SK-N-SH (cell line): ENCODE data around the gene ENPEP. TPM values are rescaled to one million over a fixed set of nuclear protein-coding genes. Genes with fewer than 3 reads are reported as not detected.

Experiments used
- CTCF ChIA-PET: fragments of 300-600, 350-600 bp; formaldehyde crosslinking; extraction: SDS; loops from one replicate; lab custom pipeline; 2021; lab: Yijun Ruan, JAX
- POLR2A ChIA-PET: fragments of 350-600 bp; sonication (Branson Sonifier 250); formaldehyde crosslinking; extraction: SDS; loops from one replicate; lab custom pipeline; 2020; ENCODE audit warnings: antibody characterized with exemption, inconsistent platforms; lab: Yijun Ruan, JAX
- DNase-seq: peaks from one replicate; pipeline ENCODE4 v3.0.0; 2012
- H2AFZ ChIP-seq: fragments of 200-600 bp; sonication (generic); 2 replicates; pipeline ENCODE4 v1.8.1; 2016; ENCODE audit warnings: antibody characterized with exemption, mild to moderate bottlenecking, low read depth
- H3F3A ChIP-seq: fragments of 200-600 bp; sonication (generic); replicated peaks from 2 replicates; pipeline ENCODE3; 2016; ENCODE audit warnings: antibody characterized with exemption, mild to moderate bottlenecking; ENCODE audit not compliant: insufficient read depth
- H3K27ac ChIP-seq, 2 experiments: fragments of 200-500 bp in 1 of 2; fragments of 200-600 bp in 1 of 2; sonication (Bioruptor generic) in 1 of 2; sonication (generic), shearing (Covaris generic) in 1 of 2; 2 replicates each; pipeline versions ENCODE4 v1.5.1 to v1.6.1; 2014 to 2016; ENCODE audit warnings: low read depth in 2 of 2, inconsistent platforms in 1 of 2, low read length in 1 of 2, mild to moderate bottlenecking in 1 of 2, mixed read lengths in 1 of 2
- H3K27me3 ChIP-seq: fragments of 200-600 bp; sonication (generic), shearing (Covaris generic); 2 replicates; pipeline ENCODE4 v1.6.1; 2016; ENCODE audit warnings: mixed run types; ENCODE audit not compliant: insufficient read depth
- H3K36me3 ChIP-seq, 2 experiments: fragments of 200-500 bp in 1 of 2; fragments of 200-600 bp in 1 of 2; sonication (Bioruptor generic) in 1 of 2; sonication (generic) in 1 of 2; replicated peaks in 1 of 2; 2 replicates each; pipeline versions ENCODE3 to v1.5.1; 2014 to 2016; ENCODE audit warnings: low read length in 1 of 2, mild to moderate bottlenecking in 1 of 2; ENCODE audit not compliant: insufficient read depth in 2 of 2, control insufficient read depth in 1 of 2
- H3K4me1 ChIP-seq, 2 experiments: fragments of 200-500 bp in 1 of 2; fragments of 200-600 bp in 1 of 2; sonication (Bioruptor generic) in 1 of 2; sonication (generic), shearing (Covaris generic) in 1 of 2; 2 replicates each; pipeline versions ENCODE4 v1.5.1 to v1.6.1; 2014 to 2016; ENCODE audit warnings: low read depth in 1 of 2, low read length in 1 of 2, mixed run types in 1 of 2; ENCODE audit not compliant: insufficient read depth in 2 of 2, control insufficient read depth in 1 of 2
- H3K4me2 ChIP-seq: fragments of 200-600 bp; sonication (generic), shearing (Covaris generic); 2 replicates; pipeline ENCODE4 v1.6.1; 2017; ENCODE audit warnings: mixed run types
- H3K4me3 ChIP-seq, 2 experiments: fragments of 200-500 bp in 1 of 2; fragments of 200-600 bp in 1 of 2; sonication (Bioruptor generic) in 1 of 2; sonication (generic), shearing (Covaris generic) in 1 of 2; 2 replicates each; pipeline versions ENCODE4 v1.5.1 to v1.8.1; 2014 to 2016; ENCODE audit warnings: low read depth in 2 of 2, inconsistent platforms in 1 of 2, low read length in 1 of 2, mild to moderate bottlenecking in 1 of 2, mixed read lengths in 1 of 2, moderate library complexity in 1 of 2
- H3K79me2 ChIP-seq: fragments of 200-600 bp; sonication (generic); 2 replicates; pipeline ENCODE4 v1.8.1; 2017; ENCODE audit warnings: mild to moderate bottlenecking; ENCODE audit not compliant: insufficient read depth
- H3K9ac ChIP-seq: fragments of 200-600 bp; sonication (generic); 2 replicates; pipeline ENCODE4 v1.6.1; 2017; ENCODE audit warnings: mixed run types
- H3K9me2 ChIP-seq: fragments of 200-600 bp; sonication (generic); 2 replicates; pipeline ENCODE4 v1.6.1; 2017; ENCODE audit warnings: mixed run types
- H3K9me3 ChIP-seq: fragments of 200-600 bp; sonication (generic); 2 replicates; pipeline ENCODE4 v1.6.1; 2017; ENCODE audit warnings: mixed run types, mild to moderate bottlenecking, moderate library complexity
- H4K20me1 ChIP-seq: fragments of 200-600 bp; sonication (generic); 2 replicates; pipeline ENCODE4 v1.6.1; 2017; ENCODE audit warnings: mild to moderate bottlenecking, mixed run types; ENCODE audit not compliant: insufficient read depth
- CHD2 ChIP-seq: fragments of 150-350 bp; IDR thresholded peaks from 2 replicates; pipeline ENCODE4 v1.6.1; 2018; ENCODE audit warnings: low read length; ENCODE audit not compliant: partially characterized antibody
- EZH2phosphoT487 ChIP-seq: fragments of 200-600 bp; sonication (generic); IDR thresholded peaks from 2 replicates; pipeline ENCODE4 v1.6.1; 2017; ENCODE audit warnings: low read depth, mixed run types, mild to moderate bottlenecking, antibody characterized with exemption, moderate library complexity, borderline replicate concordance
- FOSL2 ChIP-seq: IDR thresholded peaks from 2 replicates; pipeline ENCODE4 v1.4.0; 2012; ENCODE audit warnings: low read depth, mild to moderate bottlenecking, moderate library complexity, borderline replicate concordance
- FOXM1 ChIP-seq: IDR thresholded peaks from 2 replicates; pipeline ENCODE4 v1.4.0; 2012; ENCODE audit warnings: low read depth, mild to moderate bottlenecking
- GATA2 ChIP-seq: sonication (generic); formaldehyde crosslinking; IDR thresholded peaks from 2 replicates; pipeline ENCODE4 v1.5.0; 2020; ENCODE audit warnings: mild to moderate bottlenecking, missing genetic modification reagents
- JUND ChIP-seq: IDR thresholded peaks from 2 replicates; pipeline ENCODE4 v1.4.0; 2012
- MEF2A ChIP-seq: IDR thresholded peaks from 2 replicates; pipeline ENCODE4 v1.4.0; 2012; ENCODE audit warnings: low read depth, borderline replicate concordance
- NFIC ChIP-seq: IDR thresholded peaks from 2 replicates; pipeline ENCODE4 v1.4.0; 2012; ENCODE audit warnings: borderline replicate concordance
- POLR2AphosphoS5 ChIP-seq: IDR thresholded peaks from 2 replicates; pipeline ENCODE4 v1.6.1; 2012; ENCODE audit warnings: low read depth, low read length
- RAD21 ChIP-seq: IDR thresholded peaks from 2 replicates; pipeline ENCODE4 v1.6.1; 2012; ENCODE audit warnings: mild to moderate bottlenecking, low read length
- RFX5 ChIP-seq: IDR thresholded peaks from 2 replicates; pipeline ENCODE4 v1.6.1; 2012; ENCODE audit warnings: mild to moderate bottlenecking, improper control_type of control experiment, low read length
- SIN3A ChIP-seq: IDR thresholded peaks from 2 replicates; pipeline ENCODE4 v1.6.1; 2012; ENCODE audit warnings: low read depth, mild to moderate bottlenecking, low read length, moderate library complexity, borderline replicate concordance
- SMC3 ChIP-seq: IDR thresholded peaks from 2 replicates; pipeline ENCODE4 v1.6.1; 2012; ENCODE audit warnings: low read depth, low read length, improper control_type of control experiment
- TCF12 ChIP-seq: IDR thresholded peaks from 2 replicates; pipeline ENCODE4 v1.4.0; 2012
- TEAD4 ChIP-seq: IDR thresholded peaks from 2 replicates; pipeline ENCODE4 v1.4.0; 2012; ENCODE audit warnings: mild to moderate bottlenecking, borderline replicate concordance; ENCODE audit not compliant: insufficient read depth
- YY1 ChIP-seq: IDR thresholded peaks from 2 replicates; pipeline ENCODE4 v1.4.0; 2012; ENCODE audit warnings: low read depth, mild to moderate bottlenecking
- WGBS: methylation state at CpG from one replicate; pipeline ENCODE4 v1.1.6; 2017; ENCODE audit warnings: low lambda C conversion rate; 5-methylcytosine and 5-hydroxymethylcytosine counted together
- polyA plus RNA-seq, 3 experiments: library from polyadenylated mRNA; depleted of rRNA; stranded (reverse); fragments of >200 nt; gene quantifications; 2 replicates each; pipeline ENCODE4 v1.2.3, GENCODE V29; 2012
- TF ChIP-seq, protein P1 (sequence below): fragments of 200-600 bp; sonication (generic); IDR thresholded peaks from 2 replicates; pipeline ENCODE4 v1.6.1; 2017; ENCODE audit warnings: antibody characterized with exemption, mild to moderate bottlenecking, moderate library complexity
- TF ChIP-seq, protein P2 (sequence below): fragments of 150-350 bp; IDR thresholded peaks from 2 replicates; pipeline ENCODE4 v1.6.1; 2017; ENCODE audit warnings: antibody characterized with exemption, low read length, low read depth, borderline replicate concordance
- TF ChIP-seq, protein P3 (sequence below): IDR thresholded peaks from 2 replicates; pipeline ENCODE4 v1.4.0; 2012; ENCODE audit warnings: low read depth, borderline replicate concordance
- TF ChIP-seq, protein P4 (sequence below): fragments of 150-350 bp; IDR thresholded peaks from 2 replicates; pipeline ENCODE4 v1.6.1; 2016; ENCODE audit warnings: mild to moderate bottlenecking, low read depth, low read length
- TF ChIP-seq, protein P5 (sequence below): IDR thresholded peaks from 2 replicates; pipeline ENCODE4 v1.4.0; 2012; ENCODE audit warnings: low read depth, borderline replicate concordance

Gene ENPEP
- polyA plus RNA-seq, 1 of the 3 experiments (the other 2 are of a cell fraction) = 0.16 TPM

DNA sequence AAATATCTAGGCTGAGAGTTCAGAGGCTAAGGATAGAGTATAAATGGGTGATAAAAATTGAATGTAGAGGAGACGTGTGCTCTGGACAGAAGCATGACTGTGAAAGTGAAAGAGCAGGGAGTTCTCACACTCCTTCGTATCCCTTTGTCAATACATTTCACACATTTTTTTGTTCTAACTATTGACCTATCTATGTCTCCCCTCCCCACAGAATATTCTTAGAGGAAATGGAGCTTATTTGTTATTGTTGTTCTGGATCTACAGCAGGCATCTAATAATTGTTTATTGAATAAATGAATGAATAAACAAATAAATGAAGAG, 57.6 kb downstream of the ENPEP start (continued):
- TF ChIP-seq, protein P1, sequence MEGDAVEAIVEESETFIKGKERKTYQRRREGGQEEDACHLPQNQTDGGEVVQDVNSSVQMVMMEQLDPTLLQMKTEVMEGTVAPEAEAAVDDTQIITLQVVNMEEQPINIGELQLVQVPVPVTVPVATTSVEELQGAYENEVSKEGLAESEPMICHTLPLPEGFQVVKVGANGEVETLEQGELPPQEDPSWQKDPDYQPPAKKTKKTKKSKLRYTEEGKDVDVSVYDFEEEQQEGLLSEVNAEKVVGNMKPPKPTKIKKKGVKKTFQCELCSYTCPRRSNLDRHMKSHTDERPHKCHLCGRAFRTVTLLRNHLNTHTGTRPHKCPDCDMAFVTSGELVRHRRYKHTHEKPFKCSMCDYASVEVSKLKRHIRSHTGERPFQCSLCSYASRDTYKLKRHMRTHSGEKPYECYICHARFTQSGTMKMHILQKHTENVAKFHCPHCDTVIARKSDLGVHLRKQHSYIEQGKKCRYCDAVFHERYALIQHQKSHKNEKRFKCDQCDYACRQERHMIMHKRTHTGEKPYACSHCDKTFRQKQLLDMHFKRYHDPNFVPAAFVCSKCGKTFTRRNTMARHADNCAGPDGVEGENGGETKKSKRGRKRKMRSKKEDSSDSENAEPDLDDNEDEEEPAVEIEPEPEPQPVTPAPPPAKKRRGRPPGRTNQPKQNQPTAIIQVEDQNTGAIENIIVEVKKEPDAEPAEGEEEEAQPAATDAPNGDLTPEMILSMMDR = no peak
- no peak for TF ChIP-seq MEF2A
- TF ChIP-seq EZH2phosphoT487 = no peak
- TF ChIP-seq, protein P2, sequence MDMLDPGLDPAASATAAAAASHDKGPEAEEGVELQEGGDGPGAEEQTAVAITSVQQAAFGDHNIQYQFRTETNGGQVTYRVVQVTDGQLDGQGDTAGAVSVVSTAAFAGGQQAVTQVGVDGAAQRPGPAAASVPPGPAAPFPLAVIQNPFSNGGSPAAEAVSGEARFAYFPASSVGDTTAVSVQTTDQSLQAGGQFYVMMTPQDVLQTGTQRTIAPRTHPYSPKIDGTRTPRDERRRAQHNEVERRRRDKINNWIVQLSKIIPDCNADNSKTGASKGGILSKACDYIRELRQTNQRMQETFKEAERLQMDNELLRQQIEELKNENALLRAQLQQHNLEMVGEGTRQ = no peak
- TF ChIP-seq SMC3 = no peak
- no peak for TF ChIP-seq RFX5
- TF ChIP-seq TCF12 = no peak

DNA sequence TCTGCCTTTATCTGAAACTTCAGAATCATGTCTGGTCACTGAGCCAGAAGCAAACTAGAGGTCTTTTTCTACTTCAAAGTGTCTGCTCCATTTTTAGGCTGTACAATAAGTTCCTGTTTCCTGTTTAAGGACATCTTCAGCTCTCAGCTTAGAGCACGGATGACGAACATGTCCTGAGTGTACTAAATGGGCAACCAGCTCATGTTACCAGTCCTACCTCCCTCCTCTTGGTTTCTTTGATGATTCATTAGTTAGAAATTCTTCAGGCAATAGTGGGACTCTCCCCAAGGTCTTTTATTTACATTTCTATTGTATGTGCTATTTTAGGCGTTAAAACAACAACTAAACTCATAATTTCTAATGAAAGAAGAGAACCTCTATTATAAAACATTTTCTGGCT, 58.0 kb downstream of the ENPEP start:
- ChIA-PET CTCF (interaction anchor here (1.9 to 3.1 kb wide), 3 partner anchors 18 to 536 kb away, joined by 5 to 10 read pairs (median 8); no protein-coding TSS in a partner anchor), POLR2A (no interaction called here)
- Histone ChIP-seq H3K4me2 (no peak overlapping the region), H3K4me1 (no peaks in the 10 kb centered on the region), H4K20me1 (no peaks in the 10 kb centered on the region), H3K36me3 (no peaks in the 10 kb centered on the region), H3K4me3 (no peak overlapping the region), H3K9me3 (no peaks in the 10 kb centered on the region), H3K27ac (no peak overlapping the region), H3K9me2 (no peaks in the 10 kb centered on the region), H3K79me2 (no peaks in the 10 kb centered on the region), H3K9ac (no peak overlapping the region), H3K27me3 (no peaks in the 10 kb centered on the region; the same call in 1 of the 2 replicates), H3F3A (no peaks in the 10 kb centered on the region), H2AFZ (0 out of 2 replicates have a peak overlapping the region, but pooled peaks have one; percentile 57)
- TF ChIP-seq SIN3A (no peak), YY1 (no peak), JUND (peak; percentile 36; the same call in 1 of the 2 replicates), FOXM1 (no peak), GATA2 (no peak), MEF2A (no peak; the same call in 1 of the 2 replicates), TEAD4 (no peak), RAD21 (no peak), POLR2AphosphoS5 (no peak), FOSL2 (peak; percentile 45; the same call in 1 of the 2 replicates), NFIC (no peak), CHD2 (no peak)
- TF ChIP-seq, protein P3, sequence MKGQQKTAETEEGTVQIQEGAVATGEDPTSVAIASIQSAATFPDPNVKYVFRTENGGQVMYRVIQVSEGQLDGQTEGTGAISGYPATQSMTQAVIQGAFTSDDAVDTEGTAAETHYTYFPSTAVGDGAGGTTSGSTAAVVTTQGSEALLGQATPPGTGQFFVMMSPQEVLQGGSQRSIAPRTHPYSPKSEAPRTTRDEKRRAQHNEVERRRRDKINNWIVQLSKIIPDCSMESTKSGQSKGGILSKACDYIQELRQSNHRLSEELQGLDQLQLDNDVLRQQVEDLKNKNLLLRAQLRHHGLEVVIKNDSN = no peak
- TF ChIP-seq, protein P4, sequence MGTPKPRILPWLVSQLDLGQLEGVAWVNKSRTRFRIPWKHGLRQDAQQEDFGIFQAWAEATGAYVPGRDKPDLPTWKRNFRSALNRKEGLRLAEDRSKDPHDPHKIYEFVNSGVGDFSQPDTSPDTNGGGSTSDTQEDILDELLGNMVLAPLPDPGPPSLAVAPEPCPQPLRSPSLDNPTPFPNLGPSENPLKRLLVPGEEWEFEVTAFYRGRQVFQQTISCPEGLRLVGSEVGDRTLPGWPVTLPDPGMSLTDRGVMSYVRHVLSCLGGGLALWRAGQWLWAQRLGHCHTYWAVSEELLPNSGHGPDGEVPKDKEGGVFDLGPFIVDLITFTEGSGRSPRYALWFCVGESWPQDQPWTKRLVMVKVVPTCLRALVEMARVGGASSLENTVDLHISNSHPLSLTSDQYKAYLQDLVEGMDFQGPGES = no peak
- TF ChIP-seq, protein P5, sequence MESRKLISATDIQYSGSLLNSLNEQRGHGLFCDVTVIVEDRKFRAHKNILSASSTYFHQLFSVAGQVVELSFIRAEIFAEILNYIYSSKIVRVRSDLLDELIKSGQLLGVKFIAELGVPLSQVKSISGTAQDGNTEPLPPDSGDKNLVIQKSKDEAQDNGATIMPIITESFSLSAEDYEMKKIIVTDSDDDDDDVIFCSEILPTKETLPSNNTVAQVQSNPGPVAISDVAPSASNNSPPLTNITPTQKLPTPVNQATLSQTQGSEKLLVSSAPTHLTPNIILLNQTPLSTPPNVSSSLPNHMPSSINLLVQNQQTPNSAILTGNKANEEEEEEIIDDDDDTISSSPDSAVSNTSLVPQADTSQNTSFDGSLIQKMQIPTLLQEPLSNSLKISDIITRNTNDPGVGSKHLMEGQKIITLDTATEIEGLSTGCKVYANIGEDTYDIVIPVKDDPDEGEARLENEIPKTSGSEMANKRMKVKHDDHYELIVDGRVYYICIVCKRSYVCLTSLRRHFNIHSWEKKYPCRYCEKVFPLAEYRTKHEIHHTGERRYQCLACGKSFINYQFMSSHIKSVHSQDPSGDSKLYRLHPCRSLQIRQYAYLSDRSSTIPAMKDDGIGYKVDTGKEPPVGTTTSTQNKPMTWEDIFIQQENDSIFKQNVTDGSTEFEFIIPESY = no peak
- 11% methylated on average over 3 of the region's 3 CpGs for WGBS
- DNase-seq = no peak
